ENCODE data around the gene BMPER. TPM values are rescaled to one million over a fixed set of nuclear protein-coding genes. Genes with fewer than 3 reads are reported as not detected.

BMPER gene
- total RNA-seq, 4 donors from 2014 or later, result 3.1 to 6.1 (median 3.9) TPM

DNA sequence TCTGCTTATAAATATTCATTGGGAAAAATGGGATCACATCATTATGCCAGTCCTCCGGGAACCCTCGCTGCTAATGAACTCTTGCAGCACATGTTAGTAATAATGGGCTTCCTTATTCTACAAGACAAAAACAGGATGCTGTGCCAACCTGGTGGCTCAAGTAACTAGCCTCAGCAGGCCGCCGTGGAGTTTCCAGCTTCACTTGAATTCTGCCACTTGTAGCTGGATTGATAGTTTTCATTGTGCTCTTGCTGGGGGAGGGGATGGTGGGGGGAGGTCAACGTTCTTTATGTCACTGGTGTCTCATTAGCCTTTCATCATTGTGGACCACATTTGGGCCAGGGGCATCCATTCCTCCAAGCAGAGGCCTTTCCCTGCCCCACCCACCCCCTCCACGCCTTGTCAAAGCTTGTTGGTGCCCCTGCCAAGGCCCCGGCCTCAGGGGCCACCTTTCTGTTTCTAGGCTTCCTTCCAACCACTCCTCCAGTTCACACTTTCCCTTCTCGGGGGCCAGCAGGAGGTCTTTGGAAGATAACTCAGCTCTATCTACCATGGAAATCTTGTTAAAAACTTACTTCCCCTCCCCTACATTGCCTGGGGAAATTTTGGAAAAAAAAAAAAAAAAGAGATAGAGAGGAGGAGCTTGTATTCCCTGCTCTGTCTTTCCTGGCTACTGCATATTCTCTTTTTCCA lies 153.9 kb downstream of the BMPER start:
- no peak for TF ChIP-seq CTCF (IDR thresholded peaks at IDR 0.05; ENCODE audit: low read depth)

GRCh38 chr7:34060196-34060947 lies 155.0 kb downstream of the BMPER start:
- TF ChIP-seq CTCF (IDR thresholded peaks at IDR 0.05; ENCODE audit: low read depth), result no peak

DNA sequence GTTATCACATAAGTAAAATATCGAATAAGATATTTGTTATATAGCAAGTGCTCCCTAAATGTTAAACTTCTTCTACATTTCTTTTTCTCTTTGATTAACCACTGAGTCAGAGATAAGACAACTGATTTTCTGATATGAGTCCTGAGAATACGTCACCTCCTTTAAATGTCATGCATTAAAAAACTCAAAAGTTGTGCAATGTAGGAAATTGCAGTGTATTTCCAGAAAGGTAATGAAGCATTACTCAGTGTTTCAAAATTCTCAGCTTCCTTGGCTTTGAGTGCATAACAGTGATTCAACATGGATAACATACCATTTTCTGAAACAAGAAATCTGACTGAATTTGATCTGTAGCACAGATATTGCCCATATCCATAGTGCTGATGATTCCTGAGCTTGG lies 155.8 kb downstream of the BMPER start:
- no peak for TF ChIP-seq CTCF (IDR thresholded peaks at IDR 0.05; ENCODE audit: low read depth)

DNA sequence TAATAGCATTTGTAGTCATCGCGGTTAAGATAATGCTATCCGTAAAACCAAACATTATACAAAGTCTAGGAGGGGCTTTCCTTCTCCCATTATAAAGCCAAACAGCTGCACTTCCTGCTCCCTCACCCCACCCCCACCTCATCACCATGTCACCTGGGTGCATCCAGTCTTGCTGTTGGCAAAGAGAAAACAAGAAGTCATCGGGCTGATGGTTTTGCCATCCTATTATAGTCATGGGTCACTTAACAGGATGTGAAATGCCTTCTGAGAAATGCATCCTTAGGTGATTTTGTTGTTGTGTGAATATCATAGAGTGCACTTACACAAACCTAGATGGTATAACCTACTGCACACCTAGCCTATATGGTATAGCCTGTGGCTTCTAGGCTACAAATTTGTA lies 157.0 kb downstream of the BMPER start:
- no peak for TF ChIP-seq CTCF (IDR thresholded peaks at IDR 0.05; ENCODE audit: low read depth)

DNA sequence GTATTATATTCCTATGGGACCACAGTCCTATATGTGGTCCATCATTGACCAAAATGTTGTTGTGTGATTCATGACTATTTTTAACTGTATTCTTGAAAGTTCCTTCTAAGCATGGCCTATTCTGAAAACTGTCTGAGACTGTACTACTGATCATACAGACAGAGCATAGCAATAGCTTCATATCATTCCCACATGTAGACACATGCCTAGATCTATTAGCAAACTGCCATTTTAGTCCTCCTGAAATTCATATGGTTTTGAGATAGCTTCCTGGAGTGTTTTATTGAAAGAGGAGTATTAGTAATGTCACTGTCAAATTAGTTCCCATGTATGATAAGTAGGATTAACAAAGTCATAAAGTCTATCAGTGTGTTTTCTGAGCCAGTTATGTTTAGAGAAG lies 157.5 kb downstream of the BMPER start:
- no peak for TF ChIP-seq CTCF (IDR thresholded peaks at IDR 0.05; ENCODE audit: low read depth)

DNA sequence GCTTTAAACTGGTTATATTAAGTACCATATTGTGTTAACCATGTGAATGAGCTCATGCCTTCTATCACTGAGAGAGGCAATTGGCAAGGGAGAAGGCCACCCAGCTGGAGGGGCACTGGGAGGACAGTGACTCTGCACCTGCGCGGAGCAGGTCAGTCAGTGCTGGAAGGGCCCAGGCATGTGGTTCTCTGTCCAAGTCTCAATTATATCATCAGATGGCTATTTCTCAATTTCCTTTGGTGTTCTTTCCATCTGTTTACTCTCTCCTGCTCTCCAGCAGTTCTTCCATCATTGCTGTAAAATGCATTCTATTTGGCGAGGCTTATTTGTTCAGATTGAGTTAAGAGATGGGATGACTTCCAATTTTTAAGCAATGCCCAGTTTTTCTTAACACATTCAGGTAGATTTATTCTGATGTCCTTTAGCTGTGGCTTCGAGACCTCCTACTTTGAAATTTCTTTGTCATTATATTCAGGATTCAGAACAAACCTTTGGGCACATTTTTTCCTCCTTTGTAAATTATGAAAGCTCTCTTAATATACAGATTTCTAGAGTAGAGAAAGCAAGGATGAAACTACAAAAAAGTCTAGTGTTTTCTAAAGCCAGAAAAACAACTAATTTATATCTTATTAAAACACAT lies 159.3 kb downstream of the BMPER start:
- TF ChIP-seq CTCF (IDR thresholded peaks at IDR 0.05; ENCODE audit: low read depth), result no peak

DNA sequence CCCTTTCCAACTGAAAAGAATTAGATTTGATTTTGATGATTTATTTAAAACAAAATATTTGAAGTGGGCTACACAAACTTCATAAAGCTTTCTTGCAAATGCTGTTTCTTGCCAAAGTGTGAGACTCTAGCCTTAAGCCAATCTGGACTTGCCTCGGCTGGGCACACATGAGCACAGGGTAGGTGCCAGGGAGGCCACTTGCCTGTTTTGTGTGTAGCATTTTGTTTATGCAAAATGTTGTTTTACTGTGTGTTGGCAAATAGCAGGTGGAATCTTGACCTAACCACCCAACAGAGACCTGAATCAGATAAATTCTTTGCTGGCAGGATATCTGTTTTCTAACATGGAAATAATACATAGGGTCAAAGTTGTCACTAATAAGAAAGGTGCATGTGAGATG lies 161.1 kb downstream of the BMPER start:
- no peak for TF ChIP-seq CTCF (IDR thresholded peaks at IDR 0.05; ENCODE audit: low read depth)

Measured in subcutaneous adipose tissue (tissue), 4 donors.